Measurements from ENCODE around the gene NCBP1.
"Not testable (repeated sequence)": the region's sequence is repeated elsewhere in the genome, so short reads cannot be mapped to it uniquely, and the experiment has no call there.

Gene NCBP1, protein sequence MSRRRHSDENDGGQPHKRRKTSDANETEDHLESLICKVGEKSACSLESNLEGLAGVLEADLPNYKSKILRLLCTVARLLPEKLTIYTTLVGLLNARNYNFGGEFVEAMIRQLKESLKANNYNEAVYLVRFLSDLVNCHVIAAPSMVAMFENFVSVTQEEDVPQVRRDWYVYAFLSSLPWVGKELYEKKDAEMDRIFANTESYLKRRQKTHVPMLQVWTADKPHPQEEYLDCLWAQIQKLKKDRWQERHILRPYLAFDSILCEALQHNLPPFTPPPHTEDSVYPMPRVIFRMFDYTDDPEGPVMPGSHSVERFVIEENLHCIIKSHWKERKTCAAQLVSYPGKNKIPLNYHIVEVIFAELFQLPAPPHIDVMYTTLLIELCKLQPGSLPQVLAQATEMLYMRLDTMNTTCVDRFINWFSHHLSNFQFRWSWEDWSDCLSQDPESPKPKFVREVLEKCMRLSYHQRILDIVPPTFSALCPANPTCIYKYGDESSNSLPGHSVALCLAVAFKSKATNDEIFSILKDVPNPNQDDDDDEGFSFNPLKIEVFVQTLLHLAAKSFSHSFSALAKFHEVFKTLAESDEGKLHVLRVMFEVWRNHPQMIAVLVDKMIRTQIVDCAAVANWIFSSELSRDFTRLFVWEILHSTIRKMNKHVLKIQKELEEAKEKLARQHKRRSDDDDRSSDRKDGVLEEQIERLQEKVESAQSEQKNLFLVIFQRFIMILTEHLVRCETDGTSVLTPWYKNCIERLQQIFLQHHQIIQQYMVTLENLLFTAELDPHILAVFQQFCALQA

DNA sequence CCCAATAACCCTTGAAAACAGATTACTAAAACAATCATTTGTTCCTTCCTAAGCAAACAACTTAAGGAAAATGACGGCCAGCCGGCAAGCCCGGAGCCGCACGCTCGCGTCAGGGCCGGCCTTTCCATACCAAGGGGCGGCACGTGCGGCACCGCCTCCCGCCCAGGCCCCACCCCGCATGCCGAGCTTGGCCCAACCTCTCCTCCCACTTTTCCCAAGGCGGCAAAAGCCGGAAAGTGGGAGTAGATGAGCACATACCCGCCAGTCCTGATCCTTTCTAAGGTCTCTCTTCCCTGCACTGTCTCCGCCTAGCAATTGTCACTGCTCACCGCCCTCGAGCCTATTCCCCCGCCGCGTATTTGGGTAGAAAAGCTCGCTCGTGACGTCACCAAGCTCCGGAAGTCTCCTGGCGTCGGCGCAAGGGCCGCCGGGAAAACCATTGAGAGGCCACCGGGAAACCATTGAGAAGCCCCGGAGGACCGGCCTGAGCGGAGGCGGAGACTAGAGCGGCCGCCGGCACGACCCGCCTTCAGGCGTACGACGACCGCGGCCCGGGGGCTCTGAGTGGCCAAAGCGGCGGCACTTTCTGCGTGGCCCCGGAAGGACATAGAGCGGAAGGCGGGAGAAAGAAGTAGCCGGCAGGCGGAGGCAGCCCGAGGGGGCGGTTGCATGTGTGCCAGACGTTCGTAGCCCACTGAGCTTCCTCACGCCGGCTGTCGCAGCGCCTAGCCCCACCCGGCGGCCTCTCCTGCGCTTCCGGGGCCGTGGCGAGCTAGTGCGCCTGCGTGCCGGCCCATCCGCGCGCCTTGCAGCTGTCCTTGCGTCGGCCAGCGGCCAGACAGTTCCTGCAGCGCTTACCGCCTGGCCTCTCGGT lies at the start of gene NCBP1, which contains the start of gene TSTD2:
NCBP1 (plus strand) TSS at position 837 of the 874 bp plus-strand sequence. CDS start 61 bp downstream, outside the sequence.
TSTD2 (minus strand) TSS at position 384 of the 874 bp plus-strand sequence. CDS start 5,806 bp downstream, outside the sequence.
- Histone ChIP-seq H3K79me2 (ENCODE audit: control insufficient read depth, low read length) (peaks cover 90% of the 10 kb centered on the region), H3K27me3 (ENCODE audit: control insufficient read depth, low read length) (no peaks in the 10 kb centered on the region), H3F3A (ENCODE audit: control insufficient read depth, insufficient read depth) (peaks cover 3% of the 10 kb centered on the region; the same call in 1 of the 2 replicates), H3K4me1 (ENCODE audit: control insufficient read depth, low read length) (peaks cover 43% of the 10 kb centered on the region), H3K36me3 (ENCODE audit: control insufficient read depth, low read length) (peaks cover 49% of the 10 kb centered on the region), H3K27ac (ENCODE audit: low read depth, low read length) (peak within 1 kb of the TSS; percentile 78), H3K9me3 (ENCODE audit: control insufficient read depth, insufficient read depth, low read length) (no peaks in the 10 kb centered on the region), H3K4me2 (ENCODE audit: low read length) (peak within 1 kb of the TSS; percentile 75), H3K9me2 (replicated peaks; ENCODE audit: control insufficient read depth, low read length) (no peaks in the 10 kb centered on the region), H3K4me3 (ENCODE audit: low read length) (peak within 1 kb of the TSS; percentile 90), H4K20me1 (ENCODE audit: control insufficient read depth, insufficient read depth, low read depth, low read length) (peaks cover 9% of the 10 kb centered on the region; the same call in 1 of the 2 replicates)
- TF ChIP-seq, protein P1, sequence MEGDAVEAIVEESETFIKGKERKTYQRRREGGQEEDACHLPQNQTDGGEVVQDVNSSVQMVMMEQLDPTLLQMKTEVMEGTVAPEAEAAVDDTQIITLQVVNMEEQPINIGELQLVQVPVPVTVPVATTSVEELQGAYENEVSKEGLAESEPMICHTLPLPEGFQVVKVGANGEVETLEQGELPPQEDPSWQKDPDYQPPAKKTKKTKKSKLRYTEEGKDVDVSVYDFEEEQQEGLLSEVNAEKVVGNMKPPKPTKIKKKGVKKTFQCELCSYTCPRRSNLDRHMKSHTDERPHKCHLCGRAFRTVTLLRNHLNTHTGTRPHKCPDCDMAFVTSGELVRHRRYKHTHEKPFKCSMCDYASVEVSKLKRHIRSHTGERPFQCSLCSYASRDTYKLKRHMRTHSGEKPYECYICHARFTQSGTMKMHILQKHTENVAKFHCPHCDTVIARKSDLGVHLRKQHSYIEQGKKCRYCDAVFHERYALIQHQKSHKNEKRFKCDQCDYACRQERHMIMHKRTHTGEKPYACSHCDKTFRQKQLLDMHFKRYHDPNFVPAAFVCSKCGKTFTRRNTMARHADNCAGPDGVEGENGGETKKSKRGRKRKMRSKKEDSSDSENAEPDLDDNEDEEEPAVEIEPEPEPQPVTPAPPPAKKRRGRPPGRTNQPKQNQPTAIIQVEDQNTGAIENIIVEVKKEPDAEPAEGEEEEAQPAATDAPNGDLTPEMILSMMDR (IDR thresholded peaks at IDR 0.05; ENCODE audit: low read depth, low read length, poor library complexity, severe bottlenecking) = no peak
- TF ChIP-seq EZH2phosphoT487 (IDR thresholded peaks at IDR 0.05; ENCODE audit: borderline replicate concordance, low read length) = no peak

DNA sequence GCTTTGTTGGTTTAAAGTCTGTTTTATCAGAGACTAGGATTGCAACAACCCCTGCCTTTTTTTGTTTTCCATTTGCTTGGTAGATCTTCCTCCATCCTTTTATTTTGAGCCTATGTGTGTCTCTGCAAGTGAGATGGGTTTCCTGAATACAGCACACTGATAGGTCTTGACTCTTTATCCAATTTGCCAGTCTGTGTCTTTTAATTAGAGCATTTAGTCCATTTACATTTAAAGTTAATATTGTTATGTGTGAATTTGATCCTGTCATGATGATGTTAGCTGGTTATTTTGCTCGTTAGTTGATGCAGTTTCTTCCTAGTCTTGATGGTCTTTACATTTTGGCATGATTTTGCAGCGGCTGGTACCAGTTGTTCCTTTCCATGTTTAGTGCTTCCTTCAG lies 48.8 kb upstream of the NCBP1 start:
- H3K9me3 ChIP-seq (ENCODE audit: control insufficient read depth, insufficient read depth, low read length); H3F3A ChIP-seq (ENCODE audit: control insufficient read depth, insufficient read depth); H3K27me3 ChIP-seq (ENCODE audit: control insufficient read depth, low read length); H3K27ac ChIP-seq (ENCODE audit: low read depth, low read length); H3K4me2 ChIP-seq (ENCODE audit: low read length); H3K4me1 ChIP-seq (ENCODE audit: control insufficient read depth, low read length); H3K4me3 ChIP-seq (ENCODE audit: low read length); H3K79me2 ChIP-seq (ENCODE audit: control insufficient read depth, low read length); H3K36me3 ChIP-seq (ENCODE audit: control insufficient read depth, low read length); H3K9me2 ChIP-seq (replicated peaks; ENCODE audit: control insufficient read depth, low read length); H4K20me1 ChIP-seq (ENCODE audit: control insufficient read depth, insufficient read depth, low read depth, low read length): not testable (repeated sequence)

DNA sequence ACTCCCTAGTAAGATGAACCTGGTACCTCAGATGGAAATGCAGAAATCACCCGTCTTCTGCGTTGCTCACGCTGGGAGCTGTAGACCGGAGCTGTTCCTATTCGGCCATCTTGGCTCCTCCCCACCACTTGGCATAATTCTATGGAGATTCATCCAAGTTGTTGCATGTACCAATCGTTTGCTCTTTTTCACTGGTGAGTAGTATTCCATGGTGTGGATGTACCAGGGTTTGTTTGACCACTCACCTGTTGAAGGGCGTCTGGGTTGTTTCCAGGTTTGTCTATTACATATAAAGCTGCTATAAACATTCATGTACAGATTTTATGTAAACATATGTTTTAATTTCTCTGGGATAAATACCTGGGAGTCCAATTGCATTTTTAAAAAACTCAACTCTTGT lies 46.7 kb upstream of the NCBP1 start:
- not testable (repeated sequence) for H3K27ac ChIP-seq (ENCODE audit: low read depth, low read length); H4K20me1 ChIP-seq (ENCODE audit: control insufficient read depth, insufficient read depth, low read depth, low read length); H3K4me3 ChIP-seq (ENCODE audit: low read length); H3F3A ChIP-seq (ENCODE audit: control insufficient read depth, insufficient read depth); H3K27me3 ChIP-seq (ENCODE audit: control insufficient read depth, low read length); H3K79me2 ChIP-seq (ENCODE audit: control insufficient read depth, low read length); H3K4me1 ChIP-seq (ENCODE audit: control insufficient read depth, low read length); H3K4me2 ChIP-seq (ENCODE audit: low read length); H3K36me3 ChIP-seq (ENCODE audit: control insufficient read depth, low read length); H3K9me3 ChIP-seq (ENCODE audit: control insufficient read depth, insufficient read depth, low read length); H3K9me2 ChIP-seq (replicated peaks; ENCODE audit: control insufficient read depth, low read length)

DNA sequence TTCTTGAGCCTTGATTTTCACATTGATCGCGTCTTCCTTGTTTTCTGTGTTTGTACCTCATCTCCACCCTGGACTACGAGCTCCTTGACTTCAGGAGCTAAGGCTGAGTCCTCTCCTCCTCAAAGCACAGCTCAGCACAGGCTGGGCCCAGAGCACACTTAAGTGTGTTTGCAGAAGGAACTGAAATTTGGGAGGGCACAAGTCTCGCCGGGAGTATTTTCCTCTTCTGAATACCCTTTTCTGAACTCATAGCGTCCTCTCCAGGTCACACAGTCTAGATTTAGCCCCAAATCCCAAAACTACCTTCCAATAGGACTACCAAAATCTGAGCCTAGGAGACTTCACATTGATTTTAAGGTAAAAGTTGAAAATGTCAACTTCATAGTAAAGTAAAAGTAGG lies 42.1 kb upstream of the NCBP1 start:
- no peaks in the 10 kb centered on the region for H3K36me3 ChIP-seq (ENCODE audit: control insufficient read depth, low read length)
- no peak for TF ChIP-seq EZH2phosphoT487 (IDR thresholded peaks at IDR 0.05; ENCODE audit: borderline replicate concordance, low read length)
- TF ChIP-seq, protein P1 (IDR thresholded peaks at IDR 0.05; ENCODE audit: low read depth, low read length, poor library complexity, severe bottlenecking) = no peak
- no peaks in the 10 kb centered on the region for H3F3A ChIP-seq (ENCODE audit: control insufficient read depth, insufficient read depth)
- no peak overlapping the region for H3K4me2 ChIP-seq (ENCODE audit: low read length)
- no peaks in the 10 kb centered on the region for H3K9me2 ChIP-seq (replicated peaks; ENCODE audit: control insufficient read depth, low read length)
- H3K79me2 ChIP-seq (ENCODE audit: control insufficient read depth, low read length) = no peaks in the 10 kb centered on the region
- no peaks in the 10 kb centered on the region for H3K4me1 ChIP-seq (ENCODE audit: control insufficient read depth, low read length)
- peaks cover 10% of the 10 kb centered on the region; the same call in 1 of the 2 replicates for H3K27me3 ChIP-seq (ENCODE audit: control insufficient read depth, low read length)
- H3K4me3 ChIP-seq (ENCODE audit: low read length) = no peak overlapping the region
- H4K20me1 ChIP-seq (ENCODE audit: control insufficient read depth, insufficient read depth, low read depth, low read length) = no peaks in the 10 kb centered on the region
- no peak overlapping the region for H3K27ac ChIP-seq (ENCODE audit: low read depth, low read length)
- no peaks in the 10 kb centered on the region; the same call in 1 of the 2 replicates for H3K9me3 ChIP-seq (ENCODE audit: control insufficient read depth, insufficient read depth, low read length)

Measured in DOHH2 (cell line).